Spleen (tissue), 7 donors: ENCODE data around the gene ELK1.
"Not testable (repeated sequence)": the region's sequence is repeated elsewhere in the genome, so short reads cannot be mapped to it uniquely, and the experiment has no call there.

ENCODE experiments used
- POLR2AphosphoS5 ChIP-seq, 3 donors: sonication (generic); formaldehyde crosslinking; IDR thresholded peaks; one replicate each; pipeline ENCODE4 v1.5.1; 2017; ENCODE audit warnings: antibody characterized with exemption in 3 of 3
- TF ChIP-seq, protein P1 (sequence below), 11 experiments: fragments of 200-600 bp in 7 of 11; fragments of 450-650 bp in 4 of 11; sonication (generic) in 4 of 11; IDR thresholded peaks in 8 of 11; conservative IDR thresholded peaks in 3 of 11; 1 replicate in 7 of 11; 2 replicates in 4 of 11; pipeline versions ENCODE4 v1.4.0 to v1.8.0; 2016 to 2021; ENCODE audit warnings: antibody characterized with exemption in 11 of 11, inconsistent platforms in 4 of 11, mild to moderate bottlenecking in 1 of 11
- donor health status: DM: no; HTN: no; CAD: no; lungs with moderate emphysema.
- donor health status: DM: no; HTN: no; CAD: no.
- donor health status: DM: no; HTN: no; CAD: no.

DNA sequence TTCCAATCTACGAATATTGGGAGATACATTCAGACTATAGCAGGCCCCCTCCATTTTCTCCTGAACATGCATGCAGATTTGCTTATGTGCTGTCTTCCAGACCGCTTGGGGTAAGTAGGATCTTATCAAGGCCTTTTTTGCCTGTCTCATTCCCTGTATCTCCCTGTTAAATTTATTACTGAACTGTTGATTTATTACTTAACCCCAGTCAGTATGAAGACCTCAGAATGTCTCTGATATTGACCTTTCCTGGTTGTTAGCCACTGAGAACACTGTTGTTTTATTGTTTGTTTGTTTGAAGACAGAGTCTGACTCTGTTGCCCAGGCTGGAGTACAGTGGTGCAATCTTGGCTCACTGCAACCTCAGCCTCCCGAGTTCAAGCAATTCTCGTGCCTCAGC, 15.4 kb upstream of the ELK1 start:
- not testable (repeated sequence) for TF ChIP-seq POLR2AphosphoS5 (IDR thresholded peaks at IDR 0.05)
- TF ChIP-seq, protein P1, sequence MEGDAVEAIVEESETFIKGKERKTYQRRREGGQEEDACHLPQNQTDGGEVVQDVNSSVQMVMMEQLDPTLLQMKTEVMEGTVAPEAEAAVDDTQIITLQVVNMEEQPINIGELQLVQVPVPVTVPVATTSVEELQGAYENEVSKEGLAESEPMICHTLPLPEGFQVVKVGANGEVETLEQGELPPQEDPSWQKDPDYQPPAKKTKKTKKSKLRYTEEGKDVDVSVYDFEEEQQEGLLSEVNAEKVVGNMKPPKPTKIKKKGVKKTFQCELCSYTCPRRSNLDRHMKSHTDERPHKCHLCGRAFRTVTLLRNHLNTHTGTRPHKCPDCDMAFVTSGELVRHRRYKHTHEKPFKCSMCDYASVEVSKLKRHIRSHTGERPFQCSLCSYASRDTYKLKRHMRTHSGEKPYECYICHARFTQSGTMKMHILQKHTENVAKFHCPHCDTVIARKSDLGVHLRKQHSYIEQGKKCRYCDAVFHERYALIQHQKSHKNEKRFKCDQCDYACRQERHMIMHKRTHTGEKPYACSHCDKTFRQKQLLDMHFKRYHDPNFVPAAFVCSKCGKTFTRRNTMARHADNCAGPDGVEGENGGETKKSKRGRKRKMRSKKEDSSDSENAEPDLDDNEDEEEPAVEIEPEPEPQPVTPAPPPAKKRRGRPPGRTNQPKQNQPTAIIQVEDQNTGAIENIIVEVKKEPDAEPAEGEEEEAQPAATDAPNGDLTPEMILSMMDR (IDR thresholded peaks at IDR 0.05 in 8 of 11, conservative IDR thresholded peaks at IDR 0.05 in 3 of 11): not testable (repeated sequence)
